RWPE2 (cell line): ENCODE results near the gene CCDC81.

Experiments used
- ATAC-seq: fragments of 200-7000 bp; cut with Tn5 transposase; 3 replicates; pipeline ENCODE4 v1.9.1; 2021; ENCODE audit warnings: low read depth
- DNase-seq: peaks from one replicate; pipeline ENCODE4 v3.0.0-alpha.2; 2020; ENCODE audit warnings: low spot score
- H3K27ac ChIP-seq: fragments of 450-650 bp; 2 replicates; pipeline ENCODE4 v1.5.1; 2017; ENCODE audit warnings: mild to moderate bottlenecking; ENCODE audit not compliant: poor library complexity, severe bottlenecking
- H3K27me3 ChIP-seq: fragments of 250-450 bp; sonication (Bioruptor Pico); 2 replicates; pipeline ENCODE4 v1.5.1; 2021; ENCODE audit warnings: mild to moderate bottlenecking, moderate library complexity; ENCODE audit not compliant: insufficient read depth, poor library complexity, severe bottlenecking
- H3K36me3 ChIP-seq: fragments of 250-450 bp; sonication (Bioruptor Pico); 2 replicates; pipeline ENCODE4 v1.5.1; 2020; ENCODE audit warnings: low read depth, mild to moderate bottlenecking, moderate library complexity
- H3K4me1 ChIP-seq: fragments of 250-450 bp; sonication (Bioruptor Pico); 2 replicates; pipeline ENCODE4 v1.5.1; 2021; ENCODE audit warnings: mild to moderate bottlenecking, moderate library complexity; ENCODE audit not compliant: insufficient read depth, poor library complexity, severe bottlenecking
- H3K4me3 ChIP-seq: fragments of 250-450 bp; sonication (Bioruptor Pico); 2 replicates; pipeline ENCODE4 v1.5.1; 2021; ENCODE audit warnings: mild to moderate bottlenecking, moderate library complexity; ENCODE audit not compliant: severe bottlenecking
- H3K9me3 ChIP-seq: fragments of 250-450 bp; sonication (Bioruptor Pico); 2 replicates; pipeline ENCODE4 v1.5.1; 2021; ENCODE audit warnings: mild to moderate bottlenecking, moderate library complexity; ENCODE audit not compliant: severe bottlenecking
- TF ChIP-seq, protein P1 (sequence below): fragments of 450-650 bp; IDR thresholded peaks from one replicate; pipeline ENCODE4 v1.5.1; 2017; ENCODE audit warnings: mild to moderate bottlenecking, moderate library complexity; ENCODE audit not compliant: poor library complexity, severe bottlenecking

The CCDC81 gene

GRCh38 chr11:86459002-86459385 is 84.3 kb downstream of the CCDC81 start:
- H3K36me3 ChIP-seq: no peaks in the 10 kb centered on the region
- ATAC-seq (no peak), DNase-seq (no peak)
- H3K4me1 ChIP-seq: peaks cover 22% of the 10 kb centered on the region
- H3K4me3 ChIP-seq: no peak overlapping the region
- TF ChIP-seq, protein P1, sequence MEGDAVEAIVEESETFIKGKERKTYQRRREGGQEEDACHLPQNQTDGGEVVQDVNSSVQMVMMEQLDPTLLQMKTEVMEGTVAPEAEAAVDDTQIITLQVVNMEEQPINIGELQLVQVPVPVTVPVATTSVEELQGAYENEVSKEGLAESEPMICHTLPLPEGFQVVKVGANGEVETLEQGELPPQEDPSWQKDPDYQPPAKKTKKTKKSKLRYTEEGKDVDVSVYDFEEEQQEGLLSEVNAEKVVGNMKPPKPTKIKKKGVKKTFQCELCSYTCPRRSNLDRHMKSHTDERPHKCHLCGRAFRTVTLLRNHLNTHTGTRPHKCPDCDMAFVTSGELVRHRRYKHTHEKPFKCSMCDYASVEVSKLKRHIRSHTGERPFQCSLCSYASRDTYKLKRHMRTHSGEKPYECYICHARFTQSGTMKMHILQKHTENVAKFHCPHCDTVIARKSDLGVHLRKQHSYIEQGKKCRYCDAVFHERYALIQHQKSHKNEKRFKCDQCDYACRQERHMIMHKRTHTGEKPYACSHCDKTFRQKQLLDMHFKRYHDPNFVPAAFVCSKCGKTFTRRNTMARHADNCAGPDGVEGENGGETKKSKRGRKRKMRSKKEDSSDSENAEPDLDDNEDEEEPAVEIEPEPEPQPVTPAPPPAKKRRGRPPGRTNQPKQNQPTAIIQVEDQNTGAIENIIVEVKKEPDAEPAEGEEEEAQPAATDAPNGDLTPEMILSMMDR: no peak
- no peaks in the 10 kb centered on the region for H3K9me3 ChIP-seq
- no peaks in the 10 kb centered on the region for H3K27me3 ChIP-seq
- H3K27ac ChIP-seq: peak overlapping the region; percentile 70

DNA sequence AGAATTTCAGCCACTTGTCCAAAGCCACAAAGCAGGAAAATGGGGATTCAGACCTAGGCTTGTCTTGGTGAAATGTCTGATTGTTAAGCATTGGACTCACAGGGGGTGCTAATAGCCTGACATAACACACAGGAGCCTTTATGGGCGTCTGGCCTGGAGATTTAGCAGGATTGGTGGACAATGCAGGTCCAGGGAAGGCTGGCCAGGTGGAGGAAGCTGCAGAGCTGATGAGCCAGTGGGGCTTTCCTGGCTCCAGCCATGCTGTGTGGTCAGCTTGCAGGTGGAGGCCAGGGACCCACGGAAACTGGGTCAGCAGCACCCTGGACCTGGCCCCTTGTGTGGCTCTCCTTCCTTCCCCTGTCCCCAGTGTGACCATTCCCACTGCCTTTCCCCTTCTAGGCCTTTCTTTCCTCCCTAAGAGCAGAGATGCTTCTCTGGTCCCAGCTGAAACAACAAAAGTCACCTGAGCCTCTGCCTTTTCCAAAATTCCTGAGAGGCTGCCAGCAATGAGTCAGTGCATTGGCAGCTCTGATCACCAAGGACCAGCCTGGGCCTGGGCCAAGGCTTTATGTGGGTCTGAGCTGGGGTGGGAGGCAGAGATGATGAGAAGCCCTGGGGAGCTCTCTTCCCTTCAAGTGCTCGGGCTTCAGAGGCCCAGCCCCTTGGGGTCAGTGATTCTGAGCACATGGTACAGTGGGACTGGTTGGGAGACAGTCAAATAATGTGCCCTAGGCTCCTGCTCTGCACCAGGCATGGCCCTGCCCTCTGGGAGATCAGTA is 85.2 kb downstream of the CCDC81 start:
- no peaks in the 10 kb centered on the region for H3K9me3 ChIP-seq
- ATAC-seq: peak; percentile 85
- H3K36me3 ChIP-seq: no peaks in the 10 kb centered on the region
- TF ChIP-seq, protein P1: no peak
- H3K27ac ChIP-seq: peak overlapping the region; percentile 70
- DNase-seq: peak; percentile 88
- no peaks in the 10 kb centered on the region for H3K27me3 ChIP-seq
- peaks cover 24% of the 10 kb centered on the region for H3K4me1 ChIP-seq
- no peak overlapping the region for H3K4me3 ChIP-seq

DNA sequence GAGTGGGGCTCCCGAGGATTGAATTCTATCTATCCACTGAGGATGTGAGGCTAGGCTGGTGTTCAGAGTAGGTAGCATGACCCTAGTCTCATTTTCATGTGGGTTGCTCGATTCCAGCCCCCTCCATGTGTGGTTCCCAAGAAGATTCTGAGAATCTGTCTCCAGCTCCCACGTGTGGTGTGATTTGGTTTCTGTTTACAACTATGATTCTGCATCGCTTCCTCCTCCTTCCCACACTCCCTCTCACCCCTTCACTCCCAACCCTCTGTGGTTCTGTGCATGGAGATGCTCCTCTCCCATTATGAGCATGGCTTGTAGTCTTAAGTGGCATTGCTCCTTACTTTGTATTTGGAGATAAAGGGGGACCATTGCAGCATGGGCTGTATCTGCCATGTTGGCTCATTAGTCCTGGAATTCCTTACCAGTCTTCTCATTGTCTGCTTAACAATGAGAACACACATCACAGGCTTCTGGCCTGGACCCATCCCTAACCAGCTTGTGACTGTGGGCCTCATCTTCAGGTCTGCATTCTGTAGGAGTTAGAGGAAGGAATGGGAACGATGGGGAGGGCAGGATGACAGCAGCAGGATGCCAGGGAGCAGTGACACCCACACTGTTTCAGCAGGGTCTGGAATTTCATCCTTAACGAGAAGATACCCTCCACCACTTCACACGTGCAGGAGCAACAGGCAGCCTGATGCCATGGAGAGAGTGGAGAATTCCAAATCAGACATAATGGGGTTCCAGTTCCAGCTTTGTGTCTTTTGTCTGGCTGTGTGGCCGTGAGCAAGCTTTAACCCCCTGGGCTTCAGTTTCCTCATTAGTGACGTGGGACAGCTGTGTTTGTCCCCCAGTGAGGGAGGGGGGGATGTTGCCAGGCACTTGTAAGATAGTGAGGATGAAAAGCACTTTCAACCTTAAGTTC is 86.0 kb downstream of the CCDC81 start:
- Histone ChIP-seq H3K27ac (peak overlapping the region; percentile 70), H3K9me3 (no peaks in the 10 kb centered on the region), H3K4me3 (no peak overlapping the region), H3K4me1 (peaks cover 25% of the 10 kb centered on the region), H3K27me3 (no peaks in the 10 kb centered on the region), H3K36me3 (no peaks in the 10 kb centered on the region)
- ATAC-seq (no peak), DNase-seq (no peak)
- TF ChIP-seq, protein P1: no peak

GRCh38 chr11:86461892-86462291 is 87.2 kb downstream of the CCDC81 start:
- ATAC-seq (no peak), DNase-seq (no peak)
- H3K4me3 ChIP-seq: no peak overlapping the region

More at GRCh38 chr11:86461892-86462291, 87.2 kb downstream of the CCDC81 start:
- TF ChIP-seq, protein P1: no peak
- H3K27me3 ChIP-seq: no peaks in the 10 kb centered on the region
- H3K36me3 ChIP-seq: no peaks in the 10 kb centered on the region
- no peak overlapping the region for H3K27ac ChIP-seq
- H3K9me3 ChIP-seq: no peaks in the 10 kb centered on the region
- peaks cover 28% of the 10 kb centered on the region for H3K4me1 ChIP-seq
